Measurements from ENCODE around the gene DCAF5. TPM values are rescaled to one million over a fixed set of nuclear protein-coding genes. Genes with fewer than 3 reads are reported as not detected.

Gene DCAF5
- polyA plus RNA-seq, 6 donors from 2014 or later = 35.7 to 66.1 (median 49.3) TPM

GRCh38 chr14:69101331-69101826 is 51.5 kb downstream of the DCAF5 start:
- ATAC-seq (ENCODE audit: low read depth in 2 of 2) = no peak
- no peaks in the 10 kb centered on the region for H3K9me3 Mint-ChIP-seq
- no peaks in the 10 kb centered on the region for H3K27me3 Mint-ChIP-seq
- peak overlapping the region in 1 of 6 donors; percentile 76 for H3K27ac Mint-ChIP-seq
- peaks cover 5 to 10% (median 6%) of the 10 kb centered on the region in 3 donors for H3K4me1 Mint-ChIP-seq
- no peak for DNase-seq
- peaks cover 5 to 9% of the 10 kb centered on the region in 2 donors for H3K36me3 Mint-ChIP-seq
- no peak overlapping the region for H3K4me3 Mint-ChIP-seq

GRCh38 chr14:69097974-69098373 is 54.9 kb downstream of the DCAF5 start:
- H3K9me3 Mint-ChIP-seq = no peaks in the 10 kb centered on the region
- H3K4me1 Mint-ChIP-seq = peaks cover 5 to 10% (median 6%) of the 10 kb centered on the region in 3 donors
- no peaks in the 10 kb centered on the region for H3K27me3 Mint-ChIP-seq
- ATAC-seq (ENCODE audit: low read depth in 2 of 2) (no peak), DNase-seq (no peak)
- peak overlapping the region in 2 of 6 donors; percentile 16 to 39 for H3K27ac Mint-ChIP-seq
- peaks cover 5 to 9% of the 10 kb centered on the region in 2 donors for H3K36me3 Mint-ChIP-seq
- no peak overlapping the region for H3K4me3 Mint-ChIP-seq

- Mint-ChIP-seq H3K4me3 (no peak overlapping the region), H3K4me1 (peaks cover 5 to 10% (median 6%) of the 10 kb centered on the region in 3 donors), H3K27ac (peak overlapping the region in 1 of 6 donors; percentile 51), H3K9me3 (no peaks in the 10 kb centered on the region), H3K27me3 (no peaks in the 10 kb centered on the region), H3K36me3 (peaks cover 5 to 9% of the 10 kb centered on the region in 2 donors)
- ATAC-seq (ENCODE audit: low read depth in 2 of 2) (no peak), DNase-seq (no peak)
These were observed 56.0 kb downstream of the DCAF5 start for GRCh38 chr14:69096781-69097475.

- DNase-seq (no peak), ATAC-seq (ENCODE audit: low read depth in 2 of 2) (no peak)
- Mint-ChIP-seq H3K27ac (no peak overlapping the region), H3K36me3 (peaks cover 10 to 14% of the 10 kb centered on the region in 2 donors), H3K4me3 (no peak overlapping the region), H3K4me1 (peaks cover 5 to 8% (median 6%) of the 10 kb centered on the region in 3 donors), H3K27me3 (no peaks in the 10 kb centered on the region), H3K9me3 (no peaks in the 10 kb centered on the region)
These were observed 56.7 kb downstream of the DCAF5 start for GRCh38 chr14:69096246-69096645.

- H3K4me1 Mint-ChIP-seq = peaks cover 5 to 7% (median 6%) of the 10 kb centered on the region in 3 donors
- ATAC-seq (ENCODE audit: low read depth in 2 of 2) = no peak
- no peaks in the 10 kb centered on the region for H3K27me3 Mint-ChIP-seq
- H3K9me3 Mint-ChIP-seq = no peaks in the 10 kb centered on the region
- no peak for DNase-seq
- H3K27ac Mint-ChIP-seq = peak overlapping the region in 3 of 6 donors; percentile 13 to 68 (median 40)
- H3K4me3 Mint-ChIP-seq = no peak overlapping the region
- peaks cover 12 to 17% of the 10 kb centered on the region in 2 donors for H3K36me3 Mint-ChIP-seq
These were observed 58.4 kb downstream of the DCAF5 start for GRCh38 chr14:69094481-69094880.

- no peak for ATAC-seq (ENCODE audit: low read depth in 2 of 2)
- Mint-ChIP-seq H3K4me1 (peaks cover 4 to 6% (median 5%) of the 10 kb centered on the region in 3 donors), H3K27ac (peak overlapping the region in 2 of 6 donors; percentile 49 to 68), H3K4me3 (no peak overlapping the region), H3K36me3 (peaks cover 12 to 17% of the 10 kb centered on the region in 2 donors), H3K27me3 (no peaks in the 10 kb centered on the region), H3K9me3 (no peaks in the 10 kb centered on the region)
- no peak for DNase-seq
These were observed 59.1 kb downstream of the DCAF5 start for GRCh38 chr14:69093631-69094421.

GRCh38 chr14:69092840-69093422 is 60.0 kb downstream of the DCAF5 start:
- ATAC-seq (ENCODE audit: low read depth in 2 of 2) (no peak), DNase-seq (no peak)
- no peaks in the 10 kb centered on the region for H3K9me3 Mint-ChIP-seq
- H3K36me3 Mint-ChIP-seq = peaks cover 8 to 12% of the 10 kb centered on the region in 2 donors
- H3K4me3 Mint-ChIP-seq = no peak overlapping the region
- peaks cover under 1 to 3% (median under 1%) of the 10 kb centered on the region in 3 donors for H3K4me1 Mint-ChIP-seq
- peak overlapping the region in 3 of 6 donors; percentile 1 to 49 (median 13) for H3K27ac Mint-ChIP-seq
- no peaks in the 10 kb centered on the region for H3K27me3 Mint-ChIP-seq

GRCh38 chr14:69091695-69092094 is 61.2 kb downstream of the DCAF5 start:
- ATAC-seq (ENCODE audit: low read depth in 2 of 2) (no peak), DNase-seq (no peak)
- H3K9me3 Mint-ChIP-seq = no peaks in the 10 kb centered on the region
- H3K27me3 Mint-ChIP-seq = no peaks in the 10 kb centered on the region
- no peak overlapping the region for H3K4me3 Mint-ChIP-seq
- peaks cover 0 to 4% (median 0%) of the 10 kb centered on the region in 3 donors for H3K4me1 Mint-ChIP-seq
- peak overlapping the region in 2 of 6 donors; percentile 22 to 88 for H3K27ac Mint-ChIP-seq
- H3K36me3 Mint-ChIP-seq = peaks cover 9 to 17% of the 10 kb centered on the region in 2 donors

GRCh38 chr14:69091006-69091405 is 61.9 kb downstream of the DCAF5 start:
- H3K4me1 Mint-ChIP-seq = peaks cover 0 to 4% (median 0%) of the 10 kb centered on the region in 3 donors
- no peak overlapping the region for H3K4me3 Mint-ChIP-seq
- H3K36me3 Mint-ChIP-seq = peaks cover 11 to 18% of the 10 kb centered on the region in 2 donors
- H3K27me3 Mint-ChIP-seq = no peaks in the 10 kb centered on the region
- no peak for DNase-seq
- ATAC-seq (ENCODE audit: low read depth in 2 of 2) = no peak
- H3K27ac Mint-ChIP-seq = no peak overlapping the region
- H3K9me3 Mint-ChIP-seq = no peaks in the 10 kb centered on the region

- no peaks in the 10 kb centered on the region for H3K27me3 Mint-ChIP-seq
- H3K4me3 Mint-ChIP-seq = no peak overlapping the region
- H3K27ac Mint-ChIP-seq = no peak overlapping the region
- ATAC-seq (ENCODE audit: low read depth in 2 of 2) (peak in 1 of 2 donors; percentile 39), DNase-seq (peak; percentile 1)
- H3K36me3 Mint-ChIP-seq = peaks cover 17 to 18% of the 10 kb centered on the region in 2 donors
- H3K4me1 Mint-ChIP-seq = peaks cover 0 to 4% (median 0%) of the 10 kb centered on the region in 3 donors
- H3K9me3 Mint-ChIP-seq = no peaks in the 10 kb centered on the region
These were observed 62.6 kb downstream of the DCAF5 start for GRCh38 chr14:69090187-69090789.

GRCh38 chr14:69089046-69089445 is 63.9 kb downstream of the DCAF5 start:
- Mint-ChIP-seq H3K27me3 (no peaks in the 10 kb centered on the region), H3K4me1 (peaks cover 0 to 4% (median 0%) of the 10 kb centered on the region in 3 donors), H3K27ac (no peak overlapping the region), H3K4me3 (no peak overlapping the region), H3K36me3 (peaks cover 18 to 22% of the 10 kb centered on the region in 2 donors), H3K9me3 (no peaks in the 10 kb centered on the region)
- ATAC-seq (ENCODE audit: low read depth in 2 of 2) (no peak), DNase-seq (no peak)

- no peak overlapping the region for H3K27ac Mint-ChIP-seq
- no peak overlapping the region for H3K4me3 Mint-ChIP-seq
- DNase-seq (no peak), ATAC-seq (ENCODE audit: low read depth in 2 of 2) (no peak)
- H3K9me3 Mint-ChIP-seq = no peaks in the 10 kb centered on the region
- H3K27me3 Mint-ChIP-seq = no peaks in the 10 kb centered on the region
- H3K4me1 Mint-ChIP-seq = peaks cover 0 to 4% (median 0%) of the 10 kb centered on the region in 3 donors
- H3K36me3 Mint-ChIP-seq = peaks cover 21 to 26% of the 10 kb centered on the region in 2 donors
These were observed 64.3 kb downstream of the DCAF5 start for GRCh38 chr14:69088586-69088985.

GRCh38 chr14:69087061-69087461 is 65.9 kb downstream of the DCAF5 start:
- Mint-ChIP-seq H3K27me3 (no peaks in the 10 kb centered on the region), H3K27ac (peak overlapping the region in 3 of 6 donors; percentile 9 to 82 (median 66)), H3K4me1 (peaks cover 0 to 4% (median 0%) of the 10 kb centered on the region in 3 donors), H3K36me3 (peaks cover 29 to 31% of the 10 kb centered on the region in 2 donors), H3K4me3 (no peak overlapping the region), H3K9me3 (no peaks in the 10 kb centered on the region)
- ATAC-seq (ENCODE audit: low read depth in 2 of 2) (no peak), DNase-seq (no peak)

Data from naive B cell (primary cell).